ENCODE measurements around the gene ABCB1.

ABCB1 gene

GRCh38 chr7:87530126-87530525, 70.6 kb downstream of the ABCB1 start:
- Histone ChIP-seq H3K9ac (ENCODE audit: low read length in 5 of 5) (no peak overlapping the region), H3K4me3 (ENCODE audit: low read depth in 1 of 5, low read length in 5 of 5) (no peak overlapping the region), H3K36me3 (ENCODE audit: control insufficient read depth in 5 of 5, insufficient read depth in 5 of 5, low read length in 5 of 5) (no peaks in the 10 kb centered on the region), H3K27me3 (ENCODE audit: control insufficient read depth in 5 of 5, insufficient read depth in 4 of 5, low read length in 5 of 5) (no peaks in the 10 kb centered on the region), H3K4me1 (ENCODE audit: control insufficient read depth in 5 of 5, insufficient read depth in 5 of 5, low read length in 5 of 5) (peaks cover 0 to 6% (median 0%) of the 10 kb centered on the region in 5 donors), H3K27ac (ENCODE audit: low read depth, low read length) (no peak overlapping the region), H3K9me3 (ENCODE audit: control insufficient read depth in 5 of 5, low read length in 5 of 5) (peaks cover 0 to 3% (median 0%) of the 10 kb centered on the region in 5 donors)

DNA sequence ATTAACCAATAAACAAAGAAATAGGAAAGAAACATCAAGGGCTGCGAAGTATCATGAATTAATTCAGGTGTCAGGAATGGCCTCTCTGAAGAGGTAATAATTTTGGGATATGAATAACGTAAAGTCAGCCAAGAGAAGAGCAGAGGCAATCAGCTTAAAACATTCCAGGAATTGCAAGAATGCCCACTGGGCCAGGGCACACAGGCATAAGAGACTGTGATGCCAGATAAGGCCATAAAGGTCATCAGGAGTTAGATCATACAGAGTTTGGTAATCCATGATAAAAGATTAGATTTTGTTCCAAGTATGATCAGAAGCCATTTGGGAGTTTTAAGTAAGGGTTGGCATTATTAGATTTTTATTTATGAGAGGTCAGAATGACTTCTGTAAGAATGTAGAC, 72.0 kb downstream of the ABCB1 start:
- Histone ChIP-seq H3K27me3 (ENCODE audit: control insufficient read depth in 5 of 5, insufficient read depth in 4 of 5, low read length in 5 of 5) (no peaks in the 10 kb centered on the region), H3K4me1 (ENCODE audit: control insufficient read depth in 5 of 5, insufficient read depth in 5 of 5, low read length in 5 of 5) (peaks cover 0 to 6% (median 0%) of the 10 kb centered on the region in 5 donors), H3K36me3 (ENCODE audit: control insufficient read depth in 5 of 5, insufficient read depth in 5 of 5, low read length in 5 of 5) (no peaks in the 10 kb centered on the region), H3K9me3 (ENCODE audit: control insufficient read depth in 5 of 5, low read length in 5 of 5) (peaks cover 0 to 3% (median 0%) of the 10 kb centered on the region in 5 donors), H3K27ac (ENCODE audit: low read depth, low read length) (no peak overlapping the region), H3K9ac (ENCODE audit: low read length in 5 of 5) (no peak overlapping the region), H3K4me3 (ENCODE audit: low read depth in 1 of 5, low read length in 5 of 5) (no peak overlapping the region)

- Histone ChIP-seq H3K36me3 (ENCODE audit: control insufficient read depth in 5 of 5, insufficient read depth in 5 of 5, low read length in 5 of 5) (no peaks in the 10 kb centered on the region), H3K4me1 (ENCODE audit: control insufficient read depth in 5 of 5, insufficient read depth in 5 of 5, low read length in 5 of 5) (peaks cover 0 to 3% (median 0%) of the 10 kb centered on the region in 5 donors), H3K9me3 (ENCODE audit: control insufficient read depth in 5 of 5, low read length in 5 of 5) (no peaks in the 10 kb centered on the region), H3K27me3 (ENCODE audit: control insufficient read depth in 5 of 5, insufficient read depth in 4 of 5, low read length in 5 of 5) (no peaks in the 10 kb centered on the region), H3K9ac (ENCODE audit: low read length in 5 of 5) (no peak overlapping the region), H3K4me3 (ENCODE audit: low read depth in 1 of 5, low read length in 5 of 5) (no peak overlapping the region), H3K27ac (ENCODE audit: low read depth, low read length) (no peak overlapping the region)
Measured at GRCh38 chr7:87518735-87519134, 81.9 kb downstream of the ABCB1 start.

GRCh38 chr7:87517891-87518290, 82.8 kb downstream of the ABCB1 start:
- H3K27ac ChIP-seq (ENCODE audit: low read depth, low read length) = no peak overlapping the region
- H3K4me3 ChIP-seq (ENCODE audit: low read depth in 1 of 5, low read length in 5 of 5) = no peak overlapping the region
- no peaks in the 10 kb centered on the region for H3K9me3 ChIP-seq (ENCODE audit: control insufficient read depth in 5 of 5, low read length in 5 of 5)
- no peak overlapping the region for H3K9ac ChIP-seq (ENCODE audit: low read length in 5 of 5)
- H3K36me3 ChIP-seq (ENCODE audit: control insufficient read depth in 5 of 5, insufficient read depth in 5 of 5, low read length in 5 of 5) = no peaks in the 10 kb centered on the region
- H3K27me3 ChIP-seq (ENCODE audit: control insufficient read depth in 5 of 5, insufficient read depth in 4 of 5, low read length in 5 of 5) = no peaks in the 10 kb centered on the region
- H3K4me1 ChIP-seq (ENCODE audit: control insufficient read depth in 5 of 5, insufficient read depth in 5 of 5, low read length in 5 of 5) = peaks cover 0 to 3% (median 0%) of the 10 kb centered on the region in 5 donors

DNA sequence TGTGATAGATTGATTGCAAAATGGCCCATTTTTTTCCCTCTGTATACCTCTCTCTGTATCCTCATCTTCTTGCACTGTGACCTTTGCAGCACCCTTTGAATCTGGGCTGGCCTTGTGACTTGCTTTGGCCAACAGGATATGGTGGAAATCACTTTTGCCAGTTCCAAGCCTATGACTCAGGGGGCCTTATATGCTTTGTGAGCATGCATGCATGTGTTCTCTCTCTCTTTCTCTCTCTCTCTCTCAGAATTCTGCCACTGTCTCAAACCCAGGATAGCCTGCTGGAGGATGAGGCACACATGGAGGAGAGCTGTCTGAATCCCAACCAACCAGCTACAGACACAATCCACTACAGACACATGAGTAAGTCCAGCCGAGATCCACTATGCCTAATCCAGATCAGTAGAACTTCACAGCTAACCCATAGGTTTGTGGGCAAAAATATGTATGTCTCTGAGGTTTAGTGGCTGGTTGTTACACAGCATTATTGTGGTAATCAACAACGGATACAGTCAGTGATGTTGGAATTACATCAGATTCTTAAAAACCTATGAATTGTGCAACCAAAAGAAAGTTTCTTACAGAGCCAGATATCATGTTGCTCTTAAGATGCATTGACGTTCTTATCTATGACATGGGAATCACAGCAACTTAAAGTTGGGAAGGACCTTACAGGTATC, 83.4 kb downstream of the ABCB1 start:
- Histone ChIP-seq H3K27ac (ENCODE audit: low read depth, low read length) (no peak overlapping the region), H3K9ac (ENCODE audit: low read length in 5 of 5) (no peak overlapping the region), H3K4me1 (ENCODE audit: control insufficient read depth in 5 of 5, insufficient read depth in 5 of 5, low read length in 5 of 5) (peaks cover 0 to 3% (median 0%) of the 10 kb centered on the region in 5 donors), H3K9me3 (ENCODE audit: control insufficient read depth in 5 of 5, low read length in 5 of 5) (no peaks in the 10 kb centered on the region), H3K4me3 (ENCODE audit: low read depth in 1 of 5, low read length in 5 of 5) (no peak overlapping the region), H3K36me3 (ENCODE audit: control insufficient read depth in 5 of 5, insufficient read depth in 5 of 5, low read length in 5 of 5) (no peaks in the 10 kb centered on the region), H3K27me3 (ENCODE audit: control insufficient read depth in 5 of 5, insufficient read depth in 4 of 5, low read length in 5 of 5) (no peaks in the 10 kb centered on the region)

GRCh38 chr7:87513735-87514335, 86.8 kb downstream of the ABCB1 start:
- Histone ChIP-seq H3K4me3 (ENCODE audit: low read depth in 1 of 5, low read length in 5 of 5) (no peak overlapping the region), H3K4me1 (ENCODE audit: control insufficient read depth in 5 of 5, insufficient read depth in 5 of 5, low read length in 5 of 5) (peaks cover 0 to 3% (median 0%) of the 10 kb centered on the region in 5 donors), H3K27me3 (ENCODE audit: control insufficient read depth in 5 of 5, insufficient read depth in 4 of 5, low read length in 5 of 5) (no peaks in the 10 kb centered on the region), H3K9me3 (ENCODE audit: control insufficient read depth in 5 of 5, low read length in 5 of 5) (no peaks in the 10 kb centered on the region), H3K9ac (ENCODE audit: low read length in 5 of 5) (no peak overlapping the region), H3K36me3 (ENCODE audit: control insufficient read depth in 5 of 5, insufficient read depth in 5 of 5, low read length in 5 of 5) (no peaks in the 10 kb centered on the region), H3K27ac (ENCODE audit: low read depth, low read length) (no peak overlapping the region)

GRCh38 chr7:87512906-87513305, 87.8 kb downstream of the ABCB1 start:
- H3K27ac ChIP-seq (ENCODE audit: low read depth, low read length) = no peak overlapping the region
- H3K4me1 ChIP-seq (ENCODE audit: control insufficient read depth in 5 of 5, insufficient read depth in 5 of 5, low read length in 5 of 5) = peaks cover 0 to 3% (median 0%) of the 10 kb centered on the region in 5 donors
- H3K9me3 ChIP-seq (ENCODE audit: control insufficient read depth in 5 of 5, low read length in 5 of 5) = no peaks in the 10 kb centered on the region

DNA sequence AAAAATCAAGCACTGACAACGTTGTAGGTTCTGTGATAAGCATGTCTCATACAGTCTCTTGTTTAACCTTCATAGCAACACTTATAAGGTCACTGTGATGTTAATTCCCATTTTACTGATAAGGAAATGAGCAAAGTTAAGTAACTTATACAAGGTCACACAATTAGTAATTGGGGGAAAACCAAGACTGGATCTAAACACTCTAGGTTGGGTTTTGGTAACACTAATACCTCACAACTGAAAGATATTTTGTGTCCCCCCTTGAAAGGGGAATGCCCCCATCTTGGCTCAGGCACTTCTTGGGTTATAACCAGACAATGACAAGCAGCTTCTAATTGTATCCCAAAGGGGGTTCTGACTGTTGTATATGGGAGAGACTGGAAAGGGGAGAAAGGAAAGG, 89.2 kb downstream of the ABCB1 start:
- Histone ChIP-seq H3K9me3 (ENCODE audit: control insufficient read depth in 5 of 5, low read length in 5 of 5) (no peaks in the 10 kb centered on the region), H3K36me3 (ENCODE audit: control insufficient read depth in 5 of 5, insufficient read depth in 5 of 5, low read length in 5 of 5) (no peaks in the 10 kb centered on the region), H3K27me3 (ENCODE audit: control insufficient read depth in 5 of 5, insufficient read depth in 4 of 5, low read length in 5 of 5) (no peaks in the 10 kb centered on the region), H3K4me3 (ENCODE audit: low read depth in 1 of 5, low read length in 5 of 5) (no peak overlapping the region), H3K9ac (ENCODE audit: low read length in 5 of 5) (no peak overlapping the region), H3K27ac (ENCODE audit: low read depth, low read length) (no peak overlapping the region), H3K4me1 (ENCODE audit: control insufficient read depth in 5 of 5, insufficient read depth in 5 of 5, low read length in 5 of 5) (no peaks in the 10 kb centered on the region)

More at GRCh38 chr7:87512906-87513305, 87.8 kb downstream of the ABCB1 start:
- no peaks in the 10 kb centered on the region for H3K27me3 ChIP-seq (ENCODE audit: control insufficient read depth in 5 of 5, insufficient read depth in 4 of 5, low read length in 5 of 5)
- H3K4me3 ChIP-seq (ENCODE audit: low read depth in 1 of 5, low read length in 5 of 5) = no peak overlapping the region
- H3K9ac ChIP-seq (ENCODE audit: low read length in 5 of 5) = no peak overlapping the region
- H3K36me3 ChIP-seq (ENCODE audit: control insufficient read depth in 5 of 5, insufficient read depth in 5 of 5, low read length in 5 of 5) = no peaks in the 10 kb centered on the region

DNA sequence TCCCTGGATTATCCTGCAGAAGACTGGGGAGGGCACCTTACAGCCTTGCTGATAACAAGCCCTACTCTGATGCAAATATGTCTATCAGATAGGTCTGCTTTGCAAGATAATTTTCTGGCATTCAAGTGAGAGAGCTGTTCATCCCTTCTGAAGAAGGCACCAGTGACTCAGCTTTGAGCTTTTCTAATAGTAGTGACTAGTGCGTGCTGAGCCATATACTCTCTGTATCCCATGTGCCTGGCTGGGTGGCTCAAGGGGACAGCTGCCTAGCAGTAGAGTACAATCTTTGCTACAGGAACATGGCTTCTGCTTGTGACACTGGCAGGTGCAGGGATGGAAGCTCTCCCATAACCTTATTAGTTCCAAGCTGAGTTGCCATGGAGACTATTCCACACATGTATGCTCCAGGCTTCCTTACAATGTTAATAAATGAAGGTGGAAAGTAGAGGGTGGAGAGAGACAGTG, 90.2 kb downstream of the ABCB1 start:
- H3K4me3 ChIP-seq (ENCODE audit: low read depth in 1 of 5, low read length in 5 of 5) = no peak overlapping the region
- no peaks in the 10 kb centered on the region for H3K9me3 ChIP-seq (ENCODE audit: control insufficient read depth in 5 of 5, low read length in 5 of 5)
- no peak overlapping the region for H3K27ac ChIP-seq (ENCODE audit: low read depth, low read length)
- H3K9ac ChIP-seq (ENCODE audit: low read length in 5 of 5) = no peak overlapping the region
- no peaks in the 10 kb centered on the region for H3K4me1 ChIP-seq (ENCODE audit: control insufficient read depth in 5 of 5, insufficient read depth in 5 of 5, low read length in 5 of 5)
- H3K36me3 ChIP-seq (ENCODE audit: control insufficient read depth in 5 of 5, insufficient read depth in 5 of 5, low read length in 5 of 5) = no peaks in the 10 kb centered on the region
- H3K27me3 ChIP-seq (ENCODE audit: control insufficient read depth in 5 of 5, insufficient read depth in 4 of 5, low read length in 5 of 5) = no peaks in the 10 kb centered on the region

GRCh38 chr7:87507446-87507845, 93.2 kb downstream of the ABCB1 start:
- H3K4me3 ChIP-seq (ENCODE audit: low read depth in 1 of 5, low read length in 5 of 5) = no peak overlapping the region
- H3K36me3 ChIP-seq (ENCODE audit: control insufficient read depth in 5 of 5, insufficient read depth in 5 of 5, low read length in 5 of 5) = no peaks in the 10 kb centered on the region
- H3K4me1 ChIP-seq (ENCODE audit: control insufficient read depth in 5 of 5, insufficient read depth in 5 of 5, low read length in 5 of 5) = no peaks in the 10 kb centered on the region
- no peak overlapping the region for H3K27ac ChIP-seq (ENCODE audit: low read depth, low read length)
- H3K27me3 ChIP-seq (ENCODE audit: control insufficient read depth in 5 of 5, insufficient read depth in 4 of 5, low read length in 5 of 5) = no peaks in the 10 kb centered on the region
- H3K9ac ChIP-seq (ENCODE audit: low read length in 5 of 5) = no peak overlapping the region
- no peaks in the 10 kb centered on the region for H3K9me3 ChIP-seq (ENCODE audit: control insufficient read depth in 5 of 5, low read length in 5 of 5)
